Thoracic aorta (tissue), 2 donors: ENCODE results near the gene FOSL1. TPM values are rescaled to one million over a fixed set of nuclear protein-coding genes. Genes with fewer than 3 reads are reported as not detected.
A peak's percentile ranks its signal among the peaks of the same experiment; 100 is the strongest.
"Not testable (repeated sequence)": the region's sequence is repeated elsewhere in the genome, so short reads cannot be mapped to it uniquely, and the experiment has no call there.

ENCODE experiments used
- ATAC-seq: fragments of 150-250 bp; one replicate; pipeline ENCODE4 v1.8.0; 2017; ENCODE audit warnings: low read depth; ENCODE audit not compliant: insufficient number of reproducible peaks, low FRiP score
- DNase-seq: peaks from one replicate; pipeline ENCODE4 v3.0.0-alpha.2; 2020; ENCODE audit warnings: low spot score
- H3K27ac ChIP-seq, 2 donors: fragments of 200-600 bp; sonication (generic); 1 replicate in 1 of 2; 2 replicates in 1 of 2; pipeline ENCODE4 v1.5.1; 2016; ENCODE audit warnings: mild to moderate bottlenecking in 2 of 2, moderate library complexity in 2 of 2
- H3K27me3 ChIP-seq: fragments of 200-600 bp; sonication (generic); replicated peaks from 2 replicates; pipeline ENCODE4 v1.6.0; 2016; ENCODE audit warnings: mild to moderate bottlenecking; ENCODE audit not compliant: insufficient read depth
- H3K36me3 ChIP-seq: fragments of 200-600 bp; sonication (generic); one replicate; pipeline ENCODE4 v1.5.1; 2016
- H3K4me1 ChIP-seq, 2 donors: fragments of 200-600 bp; sonication (generic); 1 replicate in 1 of 2; 2 replicates in 1 of 2; pipeline versions ENCODE4 v1.5.1 to v1.6.0; 2016; ENCODE audit warnings: low read depth in 2 of 2, mild to moderate bottlenecking in 1 of 2; ENCODE audit not compliant: control insufficient read depth in 1 of 2
- H3K4me3 ChIP-seq: fragments of 200-600 bp; sonication (generic); 2 replicates; pipeline ENCODE4 v1.5.1; 2016; ENCODE audit warnings: mild to moderate bottlenecking
- H3K9me3 ChIP-seq: fragments of 200-600 bp; sonication (generic); 2 replicates; pipeline ENCODE4 v1.5.1; 2016
- total RNA-seq, 2 donors: library from RNA; depleted of rRNA; stranded (reverse); fragments of >200 nt; gene quantifications; one replicate each; pipeline versions ENCODE4 v1.1.0 to v1.2.3, GENCODE V29; 2016
- TF ChIP-seq, protein P1 (sequence below): fragments of 200-600 bp; sonication (generic); IDR thresholded peaks from one replicate; pipeline ENCODE4 v1.5.1; 2019; ENCODE audit warnings: antibody characterized with exemption

FOSL1 gene
- total RNA-seq, 2 donors from 2014 or later, result 25.6 to 143 TPM

DNA sequence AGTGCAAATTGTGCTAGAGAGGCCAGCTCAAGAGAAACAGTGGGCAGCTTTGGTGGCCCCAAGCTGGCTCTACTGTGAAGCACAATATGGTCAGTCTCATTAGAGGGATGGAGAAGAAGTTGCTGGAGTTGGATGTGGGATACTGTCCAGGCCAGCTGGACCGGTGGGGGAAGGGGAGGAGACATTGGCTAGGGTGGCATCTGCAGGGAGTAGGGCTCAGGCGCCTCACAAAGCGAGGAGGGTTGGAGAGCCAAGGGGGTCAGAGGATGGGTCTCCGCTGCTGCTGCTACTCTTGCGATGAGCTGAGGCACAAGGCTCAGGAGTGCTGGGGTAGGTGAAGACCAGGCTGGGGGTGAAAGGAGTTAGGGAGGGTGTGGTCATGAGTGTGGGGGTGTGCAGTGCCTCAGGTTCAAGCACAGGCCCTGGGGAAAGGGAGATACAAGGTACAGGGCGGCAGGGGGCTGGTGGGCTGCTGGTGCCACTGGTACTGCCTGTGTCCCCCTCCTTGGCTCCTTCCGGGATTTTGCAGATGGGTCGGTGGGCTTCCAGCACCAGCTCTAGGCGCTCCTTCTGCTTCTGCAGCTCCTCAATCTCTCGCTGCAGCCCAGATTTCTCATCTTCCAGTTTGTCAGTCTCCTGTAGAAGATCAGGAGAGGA lies 7.4 kb downstream of the FOSL1 start:
- DNase-seq, result no peak
- TF ChIP-seq, protein P1, sequence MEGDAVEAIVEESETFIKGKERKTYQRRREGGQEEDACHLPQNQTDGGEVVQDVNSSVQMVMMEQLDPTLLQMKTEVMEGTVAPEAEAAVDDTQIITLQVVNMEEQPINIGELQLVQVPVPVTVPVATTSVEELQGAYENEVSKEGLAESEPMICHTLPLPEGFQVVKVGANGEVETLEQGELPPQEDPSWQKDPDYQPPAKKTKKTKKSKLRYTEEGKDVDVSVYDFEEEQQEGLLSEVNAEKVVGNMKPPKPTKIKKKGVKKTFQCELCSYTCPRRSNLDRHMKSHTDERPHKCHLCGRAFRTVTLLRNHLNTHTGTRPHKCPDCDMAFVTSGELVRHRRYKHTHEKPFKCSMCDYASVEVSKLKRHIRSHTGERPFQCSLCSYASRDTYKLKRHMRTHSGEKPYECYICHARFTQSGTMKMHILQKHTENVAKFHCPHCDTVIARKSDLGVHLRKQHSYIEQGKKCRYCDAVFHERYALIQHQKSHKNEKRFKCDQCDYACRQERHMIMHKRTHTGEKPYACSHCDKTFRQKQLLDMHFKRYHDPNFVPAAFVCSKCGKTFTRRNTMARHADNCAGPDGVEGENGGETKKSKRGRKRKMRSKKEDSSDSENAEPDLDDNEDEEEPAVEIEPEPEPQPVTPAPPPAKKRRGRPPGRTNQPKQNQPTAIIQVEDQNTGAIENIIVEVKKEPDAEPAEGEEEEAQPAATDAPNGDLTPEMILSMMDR, result no peak
- H3K9me3 ChIP-seq, result no peaks in the 10 kb centered on the region
- H3K27me3 ChIP-seq, result no peaks in the 10 kb centered on the region
- peak overlapping the region; percentile 93 to 100 for H3K27ac ChIP-seq
- no peaks in the 10 kb centered on the region for H3K36me3 ChIP-seq
- no peak for ATAC-seq
- peak overlapping the region; percentile 76 for H3K4me3 ChIP-seq
- peaks cover 15 to 60% of the 10 kb centered on the region in 2 donors for H3K4me1 ChIP-seq

DNA sequence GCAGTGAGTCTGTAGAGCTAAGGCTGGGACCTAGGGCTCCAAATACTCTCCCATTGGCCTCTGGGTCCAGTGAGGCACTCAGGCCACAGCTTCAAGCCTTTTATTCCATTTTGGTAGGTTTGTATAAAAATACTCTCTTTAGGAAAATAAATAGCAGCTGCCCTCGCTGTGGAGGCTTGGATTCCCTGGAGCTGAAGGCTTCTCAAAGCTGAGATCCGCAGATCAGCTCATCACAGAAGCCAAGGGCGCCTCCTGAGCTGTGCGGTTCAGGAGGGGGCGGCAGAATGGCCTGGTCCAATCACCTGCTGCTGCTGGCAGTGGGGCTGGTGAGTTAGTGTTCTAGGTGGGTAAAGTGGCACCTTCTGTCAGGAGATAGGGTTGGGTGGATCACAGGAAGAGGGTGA lies 8.0 kb downstream of the FOSL1 start:
- H3K27me3 ChIP-seq, H3K36me3 ChIP-seq, H3K9me3 ChIP-seq, DNase-seq, ATAC-seq: not testable (repeated sequence)
- Histone ChIP-seq H3K27ac (peak overlapping the region; percentile 93 to 100), H3K4me1 (peaks cover 21 to 62% of the 10 kb centered on the region in 2 donors), H3K4me3 (peak overlapping the region; percentile 76)

DNA sequence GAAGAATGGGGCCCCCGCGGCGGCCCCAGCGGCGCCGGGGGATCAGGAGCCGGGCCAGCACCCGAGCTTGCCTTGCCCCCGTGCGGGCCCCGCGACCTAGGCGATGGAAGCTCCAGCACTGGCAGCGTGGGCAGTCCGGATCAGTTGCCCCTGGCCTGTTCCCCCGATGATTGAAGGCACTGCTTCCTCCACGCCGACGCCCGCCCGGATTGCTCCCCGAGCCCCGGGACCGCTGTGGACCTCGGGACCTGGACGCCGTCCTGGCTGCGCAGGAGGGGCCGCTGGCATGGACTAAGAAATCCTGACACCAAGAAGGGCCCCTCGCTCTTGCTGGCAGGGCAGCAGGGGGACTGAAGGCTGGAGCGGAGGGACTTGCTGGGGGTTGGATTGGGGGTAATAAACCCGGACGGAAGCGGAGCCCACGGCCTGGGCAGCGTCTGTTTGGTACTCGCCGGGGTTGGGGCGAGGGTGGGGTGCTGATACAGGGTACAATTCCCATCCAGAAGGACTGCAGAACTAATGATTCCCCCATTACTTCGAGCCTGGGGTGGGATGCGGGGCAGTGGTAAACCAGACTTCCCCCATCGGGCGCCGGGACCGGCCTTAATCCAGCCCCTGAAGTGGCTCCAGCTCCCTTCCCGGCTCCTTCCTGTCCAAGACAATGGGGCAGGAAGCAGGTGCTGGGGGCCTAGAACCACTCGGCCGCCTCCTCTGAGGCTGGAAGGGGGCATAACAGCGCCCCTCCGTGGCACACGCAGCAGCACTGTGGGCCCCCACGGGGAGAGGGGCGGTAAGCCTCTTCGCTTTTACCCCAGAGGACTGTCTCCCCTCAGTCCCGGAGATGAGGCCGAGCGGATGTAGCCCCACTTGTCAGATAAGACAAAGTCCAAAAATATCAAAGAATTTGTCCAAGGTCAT lies 8.7 kb downstream of the FOSL1 start:
- TF ChIP-seq, protein P1, result no peak
- peaks cover 25 to 63% of the 10 kb centered on the region in 2 donors for H3K4me1 ChIP-seq
- no peaks in the 10 kb centered on the region for H3K27me3 ChIP-seq
- ATAC-seq (no peak), DNase-seq (no peak)
- peak overlapping the region; percentile 93 to 100 for H3K27ac ChIP-seq
- no peaks in the 10 kb centered on the region for H3K36me3 ChIP-seq
- H3K9me3 ChIP-seq, result no peaks in the 10 kb centered on the region
- H3K4me3 ChIP-seq, result peak overlapping the region; percentile 76

DNA sequence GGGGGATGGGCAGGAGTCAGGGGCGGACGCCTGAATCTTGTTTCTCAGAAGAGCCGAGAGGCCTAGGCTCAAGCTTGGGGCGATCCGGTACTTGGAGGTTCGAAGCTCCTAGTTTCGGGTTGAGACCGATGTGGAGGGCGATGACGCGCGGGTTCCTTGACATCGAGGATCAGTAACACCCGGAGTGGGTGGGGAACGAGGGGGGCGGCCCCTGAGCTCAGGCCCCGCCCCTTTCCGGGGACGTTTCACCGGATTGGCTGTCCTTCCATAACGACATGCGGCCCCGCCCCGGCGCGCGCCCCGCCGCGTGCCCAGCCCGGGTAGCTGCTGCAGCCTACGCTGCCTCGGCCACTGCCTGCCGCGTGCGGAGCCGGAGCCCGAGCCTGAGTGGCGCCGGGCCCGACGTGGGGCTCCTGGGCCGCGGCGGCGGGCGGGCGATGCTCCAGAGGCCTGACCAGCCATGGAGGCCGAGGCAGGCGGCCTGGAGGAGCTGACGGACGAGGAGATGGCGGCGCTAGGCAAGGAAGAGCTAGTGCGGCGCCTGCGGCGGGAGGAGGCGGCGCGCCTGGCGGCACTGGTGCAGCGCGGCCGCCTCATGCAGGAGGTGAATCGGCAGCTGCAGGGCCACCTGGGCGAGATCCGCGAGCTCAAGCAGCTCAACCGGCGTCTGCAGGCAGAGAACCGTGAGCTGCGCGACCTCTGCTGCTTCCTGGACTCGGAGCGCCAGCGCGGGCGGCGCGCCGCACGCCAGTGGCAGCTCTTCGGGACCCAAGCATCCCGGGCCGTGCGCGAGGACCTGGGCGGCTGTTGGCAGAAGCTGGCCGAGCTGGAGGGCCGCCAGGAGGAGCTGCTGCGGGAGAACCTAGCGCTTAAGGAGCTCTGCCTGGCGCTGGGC lies 9.6 kb downstream of the FOSL1 start, which contains the start of gene CCDC85B:
Gene CCDC85B, plus strand, starts transcription at position 350 of the 895 bp plus-strand sequence. Its CDS starts 111 bp downstream, at position 461.
- Histone ChIP-seq H3K27me3 (no peaks in the 10 kb centered on the region), H3K4me1 (peaks cover 25 to 67% of the 10 kb centered on the region in 2 donors), H3K4me3 (peak within 1 kb of the TSS; percentile 76), H3K27ac (peak within 1 kb of the TSS; percentile 93 to 100), H3K9me3 (no peaks in the 10 kb centered on the region), H3K36me3 (no peaks in the 10 kb centered on the region)
- ATAC-seq, result peak; percentile 59
- TF ChIP-seq, protein P1, result peak; percentile 13
- DNase-seq, result peak; percentile 95

DNA sequence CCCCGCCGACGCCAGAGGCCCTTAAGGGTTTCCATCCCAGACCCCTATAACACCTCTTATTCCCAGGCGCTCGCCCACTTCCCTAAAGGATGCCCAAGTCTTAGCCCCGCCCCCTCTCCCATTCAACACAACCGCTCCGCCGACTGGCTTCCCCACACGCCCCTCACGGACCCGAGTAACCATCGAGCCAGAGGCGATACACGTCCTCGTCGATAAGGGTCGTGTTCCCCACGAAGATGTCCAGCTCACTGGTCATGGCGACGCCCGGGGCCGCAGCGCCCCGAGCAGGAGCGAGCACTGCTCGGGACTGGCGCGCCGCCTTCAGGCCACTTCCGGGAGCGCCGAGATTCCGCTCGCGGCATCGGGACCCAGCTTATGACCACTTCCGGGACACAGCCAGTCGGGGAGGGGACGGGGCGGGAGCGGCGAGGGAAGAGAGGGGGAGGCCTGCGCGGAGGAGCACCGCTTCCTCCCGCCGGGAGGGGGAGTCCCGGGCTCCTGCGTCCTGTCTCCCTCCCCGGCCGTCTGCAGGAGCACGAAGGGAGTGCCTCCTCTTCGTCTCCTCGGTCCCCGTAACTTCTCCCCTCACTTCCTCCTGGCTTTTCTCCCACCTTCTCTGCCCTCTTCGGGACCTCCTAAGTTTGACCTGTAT lies 11.9 kb downstream of the FOSL1 start, which contains the start of gene FIBP:
Gene FIBP, minus strand, starts transcription at position 309 of the 652 bp plus-strand sequence. Its CDS starts 53 bp downstream, at position 256.
- ATAC-seq (peak; percentile 55), DNase-seq (peak; percentile 91)
- H3K4me1 ChIP-seq, result peaks cover 25 to 57% of the 10 kb centered on the region in 2 donors
- peak within 1 kb of the TSS; percentile 76 for H3K4me3 ChIP-seq
- peak within 1 kb of the TSS; percentile 93 to 100 for H3K27ac ChIP-seq
- H3K27me3 ChIP-seq, result no peaks in the 10 kb centered on the region
- TF ChIP-seq, protein P1, result peak; percentile 87
- no peaks in the 10 kb centered on the region for H3K9me3 ChIP-seq
- peaks cover 10% of the 10 kb centered on the region for H3K36me3 ChIP-seq
